HK-2 (cell line): Measurements from ENCODE around the gene ARHGAP33.
"Not testable (repeated sequence)": the region's sequence is repeated elsewhere in the genome, so short reads cannot be mapped to it uniquely, and the experiment has no call there.

ENCODE experiments used
- DNase-seq: peaks from one replicate; pipeline ENCODE4 v3.0.0-alpha.2; 2018; ENCODE audit not compliant: unreplicated experiment

The ARHGAP33 gene

DNA sequence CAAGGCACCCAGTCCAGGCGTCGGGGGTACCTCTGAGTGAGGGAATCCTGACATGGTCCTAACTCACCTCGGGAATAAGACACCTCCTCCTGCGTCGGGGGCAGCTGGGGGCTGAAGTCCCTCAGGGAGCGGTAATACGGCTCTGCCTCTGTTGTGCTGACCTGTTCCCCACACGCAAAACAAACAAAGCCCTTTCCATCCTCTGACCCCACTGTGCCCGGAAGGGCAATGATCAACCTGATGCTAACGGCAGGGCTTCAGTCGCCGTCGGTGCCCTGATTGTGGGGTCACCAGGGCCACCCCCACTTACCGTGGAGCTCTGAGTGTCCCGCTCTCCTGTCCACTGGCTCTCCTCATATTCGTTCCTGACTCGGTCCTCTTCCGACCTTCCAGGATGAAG, 55.6 kb downstream of the ARHGAP33 start:
- no peak for DNase-seq

GRCh38 chr19:35832054-35832453, 56.7 kb downstream of the ARHGAP33 start:
- DNase-seq, result no peak

GRCh38 chr19:35833972-35834371, 58.6 kb downstream of the ARHGAP33 start:
- no peak for DNase-seq

- not testable (repeated sequence) for DNase-seq
These were observed 60.7 kb downstream of the ARHGAP33 start for GRCh38 chr19:35836096-35836495.
